T-cell (primary cell): ENCODE measurements around the gene UTP14C. TPM values are rescaled to one million over a fixed set of nuclear protein-coding genes. Genes with fewer than 3 reads are reported as not detected.

ENCODE experiments used
- ATAC-seq, 4 experiments: fragments of 200-7000 bp in 3 of 4; fragments of 150-1000 bp in 1 of 4; cut with Tn5 transposase; replicated peaks in 1 of 4; 1 replicate in 3 of 4; 2 replicates in 1 of 4; pipeline ENCODE4 v1.10.0; 2021; ENCODE audit warnings: moderate library complexity in 3 of 4, mild to moderate bottlenecking in 2 of 4, moderate number of reproducible peaks in 1 of 4
- CTCF ChIA-PET, 2 donors: fragments of 300-600 bp; sonication (Branson Sonifier 250); formaldehyde crosslinking; loops; one replicate each; lab custom pipeline; 2022; ENCODE audit warnings: antibody characterized with exemption in 2 of 2; lab: Charles Lee
- POLR2A ChIA-PET, 2 donors: fragments of 300-600 bp; sonication (Branson Sonifier 250); formaldehyde crosslinking; loops; one replicate each; lab custom pipeline; 2022; ENCODE audit warnings: antibody characterized with exemption in 2 of 2; lab: Charles Lee
- DNase-seq, 35 experiments: peaks; one replicate each; pipeline versions ENCODE4 v3.0.0 to v3.0.0-alpha.2; 2013 to 2023
- H3K27ac ChIP-seq: one replicate; pipeline ENCODE4 v1.5.1; 2013; ENCODE audit warnings: low read length
- H3K27me3 ChIP-seq, 2 experiments: replicated peaks in 1 of 2; 1 replicate in 1 of 2; 2 replicates in 1 of 2; pipeline versions ENCODE4 v1.6.1 to v1.7.0; 2013; ENCODE audit warnings: low read length in 1 of 2, mixed read lengths in 1 of 2; ENCODE audit not compliant: control insufficient read depth in 2 of 2, insufficient read depth in 2 of 2; ENCODE audit errors: extremely low read depth in 1 of 2
- H3K36me3 ChIP-seq, 2 donors: 1 replicate in 1 of 2; 2 replicates in 1 of 2; pipeline versions ENCODE4 v1.6.1 to v1.7.0; 2013; ENCODE audit warnings: low read length in 1 of 2; ENCODE audit not compliant: control insufficient read depth in 2 of 2, insufficient read depth in 1 of 2; ENCODE audit errors: extremely low read depth in 1 of 2
- H3K4me1 ChIP-seq, 2 experiments: 1 replicate in 1 of 2; 2 replicates in 1 of 2; pipeline versions ENCODE4 v1.6.1 to v1.7.0; 2013; ENCODE audit warnings: low read length in 2 of 2, mixed read lengths in 1 of 2; ENCODE audit not compliant: insufficient read depth in 2 of 2, control insufficient read depth in 1 of 2; ENCODE audit errors: extremely low read depth in 1 of 2
- H3K4me3 ChIP-seq, 2 donors: 1 replicate in 1 of 2; 2 replicates in 1 of 2; pipeline versions ENCODE4 v1.5.1 to v1.7.0; 2013; ENCODE audit warnings: mild to moderate bottlenecking in 2 of 2, low read length in 1 of 2, moderate library complexity in 1 of 2; ENCODE audit not compliant: control insufficient read depth in 1 of 2; ENCODE audit errors: extremely low read depth in 1 of 2
- H3K9me3 ChIP-seq: 2 replicates; pipeline ENCODE4 v1.7.0; 2013
- H3K27ac Mint-ChIP-seq, 2 donors: one replicate each; pipeline ENCODE4 v1.8.0; 2020 to 2021; ENCODE audit warnings: mild to moderate bottlenecking in 2 of 2, mixed read lengths in 2 of 2
- H3K27me3 Mint-ChIP-seq, 2 donors: one replicate each; pipeline ENCODE4 v1.8.0; 2021 to 2022; ENCODE audit warnings: mixed read lengths in 2 of 2
- H3K36me3 Mint-ChIP-seq: one replicate; pipeline ENCODE4 v1.8.0; 2021; ENCODE audit warnings: mixed read lengths
- H3K4me1 Mint-ChIP-seq, 3 donors: one replicate each; pipeline ENCODE4 v1.8.0; 2020 to 2022; ENCODE audit warnings: mixed read lengths in 3 of 3, mild to moderate bottlenecking in 1 of 3
- H3K4me3 Mint-ChIP-seq, 3 donors: one replicate each; pipeline ENCODE4 v1.8.0; 2020 to 2022; ENCODE audit warnings: mild to moderate bottlenecking in 3 of 3, mixed read lengths in 3 of 3, moderate library complexity in 3 of 3
- H3K9me3 Mint-ChIP-seq, 3 donors: one replicate each; pipeline ENCODE4 v1.8.0; 2020 to 2022; ENCODE audit warnings: mixed read lengths in 3 of 3
- WGBS: methylation state at CpG from one replicate; pipeline ENCODE4 v1.1.5; 2013; ENCODE audit warnings: missing lambda C conversion rate; ENCODE audit not compliant: insufficient coverage; 5-methylcytosine and 5-hydroxymethylcytosine counted together
- total RNA-seq, 35 experiments: library from RNA in 6 of 35; stranded (reverse) in 6 of 35; fragments of 120-200 nt in 1 of 35; gene quantifications; one replicate each; pipeline versions ENCODE4 v1.2.1 to v1.2.4 and lab custom pipeline; 2013 to 2026

Gene UTP14C
- total RNA-seq, 5 donors from 2014 or later (not counting 1 experiment from before 2014, with no cell fraction given), result 4.3 to 13.0 (median 11.0) TPM

GRCh38 chr13:51996641-51997040 lies 27.9 kb upstream of the UTP14C start:
- H3K36me3 ChIP-seq, result no peaks in the 10 kb centered on the region
- H3K4me3 Mint-ChIP-seq, result no peak overlapping the region
- ATAC-seq, result no peak
- no peak overlapping the region for H3K27ac Mint-ChIP-seq
- no peak overlapping the region for H3K27ac ChIP-seq
- no peaks in the 10 kb centered on the region for H3K4me1 ChIP-seq
- WGBS, result 100% methylated on average over 2 of the region's 4 CpGs
- CTCF ChIA-PET, result no interaction called here
- peaks cover 0 to 12% (median 0%) of the 10 kb centered on the region in 3 donors for H3K4me1 Mint-ChIP-seq
- peaks cover 16 to 20% of the 10 kb centered on the region in 2 donors for H3K27me3 Mint-ChIP-seq
- no peak overlapping the region for H3K4me3 ChIP-seq
- POLR2A ChIA-PET, result no interaction called here
- peaks cover 0 to 20% of the 10 kb centered on the region in 2 experiments for H3K27me3 ChIP-seq
- no peaks in the 10 kb centered on the region for H3K36me3 Mint-ChIP-seq
- H3K9me3 ChIP-seq, result no peaks in the 10 kb centered on the region
- DNase-seq, result no peak
- no peaks in the 10 kb centered on the region for H3K9me3 Mint-ChIP-seq

- no CpG with 5 or more reads among the region's 2 CpGs for WGBS
- H3K4me3 Mint-ChIP-seq, result no peak overlapping the region
- Histone ChIP-seq H3K36me3 (no peaks in the 10 kb centered on the region), H3K9me3 (no peaks in the 10 kb centered on the region), H3K27ac (no peak overlapping the region), H3K27me3 (peaks cover 0 to 20% of the 10 kb centered on the region in 2 experiments), H3K4me1 (no peaks in the 10 kb centered on the region), H3K4me3 (no peak overlapping the region)
- CTCF ChIA-PET, result interaction anchor here in 1 of 2 donors (0.5 kb wide), 1 partner anchor 203 kb away, joined by 3 read pairs; no protein-coding TSS in a partner anchor
- POLR2A ChIA-PET, result no interaction called here
- H3K27ac Mint-ChIP-seq, result no peak overlapping the region
- H3K9me3 Mint-ChIP-seq, result no peaks in the 10 kb centered on the region
- H3K4me1 Mint-ChIP-seq, result peaks cover 0 to 12% (median 0%) of the 10 kb centered on the region in 3 donors
- H3K36me3 Mint-ChIP-seq, result no peaks in the 10 kb centered on the region
- ATAC-seq (no peak), DNase-seq (no peak)
- H3K27me3 Mint-ChIP-seq, result peaks cover 16 to 20% of the 10 kb centered on the region in 2 donors
These were observed 27.3 kb upstream of the UTP14C start for GRCh38 chr13:51997186-51997585.

DNA sequence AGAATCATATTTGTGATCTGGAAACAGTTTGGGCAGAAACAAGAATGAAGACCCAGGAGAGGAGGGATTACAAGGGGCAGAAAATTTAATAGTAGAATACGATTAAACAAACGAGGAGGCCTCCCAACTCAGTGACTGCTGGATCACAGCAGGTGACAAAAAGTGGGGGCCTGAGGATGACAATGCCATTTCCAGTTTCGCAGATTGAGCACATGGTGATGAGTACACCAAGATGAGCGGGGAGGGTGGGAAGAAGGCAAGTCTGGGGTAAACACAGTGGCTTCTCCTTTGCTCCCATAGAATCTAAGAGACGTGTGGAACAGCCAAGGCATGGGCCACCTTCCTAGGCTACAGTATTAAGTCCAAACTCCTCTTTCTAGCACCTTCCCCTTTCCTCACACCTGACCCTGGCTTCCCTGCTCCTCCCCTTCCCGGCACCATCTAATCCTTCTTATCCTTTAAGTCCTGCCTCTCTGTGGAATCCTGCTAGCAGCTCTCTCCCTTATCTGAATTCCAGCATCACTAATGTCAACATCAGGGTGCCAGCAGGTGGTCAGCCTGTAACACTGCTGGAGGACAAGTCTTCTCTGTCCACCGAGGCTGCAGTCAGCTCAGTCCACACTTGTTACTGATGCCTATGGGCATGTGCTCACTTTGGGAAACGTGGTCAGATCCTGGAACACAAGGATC lies 26.7 kb upstream of the UTP14C start:
- Mint-ChIP-seq H3K27me3 (peaks cover 16 to 20% of the 10 kb centered on the region in 2 donors), H3K4me3 (no peak overlapping the region), H3K9me3 (no peaks in the 10 kb centered on the region), H3K4me1 (peaks cover 0 to 12% (median 0%) of the 10 kb centered on the region in 3 donors), H3K36me3 (no peaks in the 10 kb centered on the region), H3K27ac (no peak overlapping the region)
- ATAC-seq (no peak), DNase-seq (no peak)
- 60% methylated on average over 4 of the region's 8 CpGs for WGBS
- H3K9me3 ChIP-seq, result no peaks in the 10 kb centered on the region
- no peaks in the 10 kb centered on the region for H3K4me1 ChIP-seq
- ChIA-PET POLR2A (no interaction called here), CTCF (interaction anchor here in 1 of 2 donors (0.5 to 1.0 kb wide), 3 partner anchors 11 to 202 kb away, joined by 3 to 4 read pairs (median 3); no protein-coding TSS in a partner anchor)
- H3K4me3 ChIP-seq, result no peak overlapping the region
- no peaks in the 10 kb centered on the region for H3K36me3 ChIP-seq
- H3K27ac ChIP-seq, result no peak overlapping the region
- H3K27me3 ChIP-seq, result peaks cover 0 to 20% of the 10 kb centered on the region in 2 experiments

GRCh38 chr13:51998723-51999509 lies 25.6 kb upstream of the UTP14C start:
- no peak overlapping the region for H3K27ac ChIP-seq
- H3K4me3 Mint-ChIP-seq, result no peak overlapping the region
- ATAC-seq (no peak), DNase-seq (no peak)
- no peaks in the 10 kb centered on the region for H3K36me3 Mint-ChIP-seq
- POLR2A ChIA-PET, result interaction anchor here in 1 of 2 donors (0.8 kb wide), 1 partner anchor 9 kb away, joined by 3 read pairs; no protein-coding TSS in a partner anchor
- H3K9me3 ChIP-seq, result no peaks in the 10 kb centered on the region
- 40% methylated on average over 1 of the region's 6 CpGs for WGBS
- no peaks in the 10 kb centered on the region for H3K9me3 Mint-ChIP-seq
- peaks cover 0 to 17% of the 10 kb centered on the region in 2 experiments for H3K27me3 ChIP-seq
- H3K4me3 ChIP-seq, result no peak overlapping the region
- H3K4me1 Mint-ChIP-seq, result peaks cover 0 to 12% (median 0%) of the 10 kb centered on the region in 3 donors
- CTCF ChIA-PET, result interaction anchor here (0.6 to 1.0 kb wide), 3 partner anchors 10 to 253 kb away, joined by 3 to 4 read pairs (median 3); no protein-coding TSS in a partner anchor
- H3K27ac Mint-ChIP-seq, result no peak overlapping the region
- H3K4me1 ChIP-seq, result no peaks in the 10 kb centered on the region
- H3K36me3 ChIP-seq, result no peaks in the 10 kb centered on the region
- H3K27me3 Mint-ChIP-seq, result peaks cover 16 to 20% of the 10 kb centered on the region in 2 donors

DNA sequence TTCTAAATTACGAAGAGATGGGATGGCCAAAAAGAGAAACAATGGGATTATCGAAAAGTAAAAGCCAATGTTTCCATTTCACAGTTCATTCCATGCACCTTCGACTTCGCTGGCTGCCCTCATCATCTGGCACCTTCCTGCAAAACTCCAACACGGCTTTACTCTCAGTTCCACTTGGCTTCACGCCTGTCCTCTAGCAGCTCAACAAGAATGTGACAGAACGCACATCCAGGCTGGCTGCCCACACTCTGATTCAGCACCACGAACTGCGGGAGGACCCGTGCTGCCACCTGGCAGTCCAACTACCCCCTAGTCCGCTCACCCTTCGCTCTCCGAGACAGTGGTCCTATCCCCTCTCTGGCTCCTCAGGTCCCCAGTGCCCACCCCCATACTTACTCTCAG lies 25.0 kb upstream of the UTP14C start:
- ChIA-PET CTCF (no interaction called here), POLR2A (interaction anchor here in 1 of 2 donors (0.8 kb wide), 1 partner anchor 9 kb away, joined by 3 read pairs; no protein-coding TSS in a partner anchor)
- H3K9me3 Mint-ChIP-seq, result no peaks in the 10 kb centered on the region
- ATAC-seq, result no peak
- H3K27ac ChIP-seq, result no peak overlapping the region
- no peaks in the 10 kb centered on the region for H3K9me3 ChIP-seq
- H3K36me3 ChIP-seq, result no peaks in the 10 kb centered on the region
- H3K27me3 ChIP-seq, result peaks cover 0 to 17% of the 10 kb centered on the region in 2 experiments
- H3K27ac Mint-ChIP-seq, result no peak overlapping the region
- no peak for DNase-seq
- 84% methylated on average over 13 of the region's 13 CpGs for whole genome bisulfite sequencing
- H3K4me1 ChIP-seq, result no peaks in the 10 kb centered on the region
- H3K27me3 Mint-ChIP-seq, result peaks cover 16 to 20% of the 10 kb centered on the region in 2 donors
- no peak overlapping the region for H3K4me3 Mint-ChIP-seq
- H3K36me3 Mint-ChIP-seq, result no peaks in the 10 kb centered on the region
- H3K4me3 ChIP-seq, result no peak overlapping the region
- H3K4me1 Mint-ChIP-seq, result peaks cover 0 to 12% (median 0%) of the 10 kb centered on the region in 3 donors

DNA sequence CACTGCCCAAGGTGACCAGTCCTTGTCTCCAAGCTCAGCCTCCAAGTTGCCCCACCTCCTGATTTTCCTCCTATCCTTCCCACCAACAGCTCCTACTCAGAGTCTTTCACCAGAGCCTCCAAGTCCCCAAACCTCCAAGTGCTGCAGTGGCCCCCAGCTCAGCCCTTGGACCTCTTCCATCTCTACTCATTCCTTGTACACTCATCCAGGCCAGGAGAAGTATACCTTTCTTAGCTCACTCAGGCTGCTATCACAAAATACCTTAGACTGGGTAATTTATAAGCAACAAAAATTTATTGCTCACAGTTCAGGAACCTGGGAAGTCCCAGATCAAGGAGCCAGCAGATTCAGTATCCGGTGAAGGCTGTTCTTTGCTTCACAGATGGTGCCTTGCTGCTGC lies 24.6 kb upstream of the UTP14C start:
- Mint-ChIP-seq H3K27me3 (peaks cover 16 to 20% of the 10 kb centered on the region in 2 donors), H3K4me1 (peaks cover 0 to 12% (median 0%) of the 10 kb centered on the region in 3 donors), H3K36me3 (no peaks in the 10 kb centered on the region), H3K4me3 (no peak overlapping the region), H3K27ac (no peak overlapping the region), H3K9me3 (no peaks in the 10 kb centered on the region)
- CTCF ChIA-PET, result no interaction called here
- ATAC-seq (no peak), DNase-seq (no peak)
- Histone ChIP-seq H3K4me1 (no peaks in the 10 kb centered on the region), H3K9me3 (no peaks in the 10 kb centered on the region), H3K27me3 (peaks cover 0 to 17% of the 10 kb centered on the region in 2 experiments), H3K36me3 (no peaks in the 10 kb centered on the region), H3K4me3 (no peak overlapping the region), H3K27ac (no peak overlapping the region)
- WGBS, result 88% methylated on average over 1 of the region's 1 CpG
- POLR2A ChIA-PET, result interaction anchor here in 1 of 2 donors (0.8 kb wide), 1 partner anchor 8 kb away, joined by 3 read pairs; no protein-coding TSS in a partner anchor
